ENCODE data around the gene RASA3. TPM values are rescaled to one million over a fixed set of nuclear protein-coding genes. Genes with fewer than 3 reads are reported as not detected.
A peak's percentile ranks its signal among the peaks of the same experiment; 100 is the strongest.
"Not testable (repeated sequence)": the region's sequence is repeated elsewhere in the genome, so short reads cannot be mapped to it uniquely, and the experiment has no call there.

RASA3 gene
- total RNA-seq, 1 experiment from 2014 or later = 9.1 TPM

- intact Hi-C loops (cut with micrococcal nuclease) = no loop called here
- H3K36me3 Mint-ChIP-seq (ENCODE audit: insufficient read depth, unreplicated experiment) = no peaks in the 10 kb centered on the region
- ChIA-PET POLR2A (no interaction called here), CTCF (no interaction called here)
- no peaks in the 10 kb centered on the region for H3K27me3 Mint-ChIP-seq (ENCODE audit: insufficient read depth, unreplicated experiment)
- BruUV-seq (replicated peaks) = no TSS peak
- no peak for TF ChIP-seq CTCF (IDR thresholded peaks at IDR 0.05; ENCODE audit: unreplicated experiment)
- H3K27ac Mint-ChIP-seq (ENCODE audit: low read depth, unreplicated experiment) = peak overlapping the region; percentile 74
- H3K4me3 Mint-ChIP-seq (ENCODE audit: unreplicated experiment) = peak overlapping the region; percentile 42
- DNase-seq (ENCODE audit: unreplicated experiment) = peak; percentile 49
- no peaks in the 10 kb centered on the region for H3K9me3 Mint-ChIP-seq (ENCODE audit: unreplicated experiment)
- H3K4me1 Mint-ChIP-seq (ENCODE audit: insufficient read depth, unreplicated experiment) = peaks cover 9% of the 10 kb centered on the region
Observed at GRCh38 chr13:114119196-114119595, 13.2 kb downstream of the RASA3 start.

DNA sequence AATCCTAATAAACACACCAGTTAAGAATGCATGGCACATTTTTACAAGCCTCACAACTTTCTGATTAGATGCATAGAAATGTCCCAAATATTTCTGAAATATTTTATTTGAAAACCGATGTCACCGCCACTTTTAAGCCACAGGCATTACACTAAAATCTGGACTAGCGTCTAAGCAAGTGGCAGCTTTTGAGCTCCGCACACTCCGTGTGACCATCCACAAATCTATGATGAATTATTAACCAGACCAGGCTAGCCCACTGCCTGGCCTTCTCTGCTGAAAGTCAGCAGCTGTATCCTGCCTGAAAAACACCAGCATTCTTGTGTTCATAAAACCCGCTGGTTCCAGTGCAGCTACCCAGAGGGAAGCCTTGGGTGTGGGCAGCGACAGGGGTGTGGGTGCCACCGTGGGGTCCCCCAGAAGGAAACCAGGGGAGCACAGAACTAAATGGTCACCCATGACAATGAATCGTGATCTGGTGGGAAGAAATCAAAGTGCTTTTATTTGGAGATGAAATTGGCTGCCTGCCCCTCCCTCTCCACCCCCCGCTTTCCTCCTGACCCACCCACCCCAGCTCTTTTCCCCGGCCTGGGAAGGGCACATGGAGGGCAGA lies 13.8 kb downstream of the RASA3 start:
- no peak for TF ChIP-seq CTCF (IDR thresholded peaks at IDR 0.05; ENCODE audit: unreplicated experiment)
- no peaks in the 10 kb centered on the region for H3K9me3 Mint-ChIP-seq (ENCODE audit: unreplicated experiment)
- peak overlapping the region; percentile 42 for H3K4me3 Mint-ChIP-seq (ENCODE audit: unreplicated experiment)
- intact Hi-C loops (cut with micrococcal nuclease) = no loop called here
- no peaks in the 10 kb centered on the region for H3K27me3 Mint-ChIP-seq (ENCODE audit: insufficient read depth, unreplicated experiment)
- POLR2A ChIA-PET = interaction anchor here (1.3 kb wide), 1 partner anchor 53 kb away, joined by 4 read pairs; no protein-coding TSS in a partner anchor
- BruUV-seq (replicated peaks) = no TSS peak
- CTCF ChIA-PET = no interaction called here
- no peak for DNase-seq (ENCODE audit: unreplicated experiment)
- peak overlapping the region; percentile 74 for H3K27ac Mint-ChIP-seq (ENCODE audit: low read depth, unreplicated experiment)
- H3K4me1 Mint-ChIP-seq (ENCODE audit: insufficient read depth, unreplicated experiment) = peaks cover 9% of the 10 kb centered on the region
- H3K36me3 Mint-ChIP-seq (ENCODE audit: insufficient read depth, unreplicated experiment) = no peaks in the 10 kb centered on the region

GRCh38 chr13:114118086-114118485 lies 14.3 kb downstream of the RASA3 start:
- CTCF ChIA-PET = no interaction called here
- H3K4me3 Mint-ChIP-seq (ENCODE audit: unreplicated experiment) = no peak overlapping the region
- POLR2A ChIA-PET = interaction anchor here (1.3 kb wide), 1 partner anchor 53 kb away, joined by 4 read pairs; no protein-coding TSS in a partner anchor
- no peak for TF ChIP-seq CTCF (IDR thresholded peaks at IDR 0.05; ENCODE audit: unreplicated experiment)
- H3K4me1 Mint-ChIP-seq (ENCODE audit: insufficient read depth, unreplicated experiment) = peaks cover 9% of the 10 kb centered on the region
- no peak for DNase-seq (ENCODE audit: unreplicated experiment)
- BruUV-seq (replicated peaks) = no TSS peak
- intact Hi-C loops (cut with micrococcal nuclease) = no loop called here
- H3K36me3 Mint-ChIP-seq (ENCODE audit: insufficient read depth, unreplicated experiment) = no peaks in the 10 kb centered on the region
- no peak overlapping the region for H3K27ac Mint-ChIP-seq (ENCODE audit: low read depth, unreplicated experiment)
- H3K27me3 Mint-ChIP-seq (ENCODE audit: insufficient read depth, unreplicated experiment) = no peaks in the 10 kb centered on the region
- H3K9me3 Mint-ChIP-seq (ENCODE audit: unreplicated experiment) = no peaks in the 10 kb centered on the region

DNA sequence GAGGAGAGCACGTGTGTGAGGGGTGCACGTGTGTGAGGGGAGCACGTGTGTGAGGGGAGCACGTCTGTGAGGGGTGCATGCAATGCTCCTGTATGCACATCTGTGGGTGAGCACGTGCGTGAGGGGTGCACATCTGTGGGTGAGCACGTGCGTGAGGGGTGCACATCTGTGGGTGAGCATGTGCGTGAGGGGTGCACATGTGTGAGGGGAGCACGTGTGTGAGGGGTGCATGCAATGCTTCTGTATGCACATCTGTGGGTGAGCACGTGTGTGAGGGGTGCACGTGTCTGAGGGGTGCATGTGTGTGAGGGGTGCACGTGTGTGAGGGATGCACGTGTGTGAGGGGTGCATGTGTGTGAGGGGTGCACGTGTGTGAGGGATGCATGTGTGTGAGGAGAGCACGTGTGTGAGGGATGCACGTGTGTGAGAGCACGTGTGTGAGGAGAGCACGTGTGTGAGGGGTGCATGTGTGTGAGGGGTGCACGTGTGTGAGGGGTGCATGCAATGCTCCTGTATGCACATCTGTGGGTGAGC lies 15.0 kb downstream of the RASA3 start:
- BruUV-seq (replicated peaks); H3K9me3 Mint-ChIP-seq (ENCODE audit: unreplicated experiment); H3K36me3 Mint-ChIP-seq (ENCODE audit: insufficient read depth, unreplicated experiment); CTCF ChIA-PET; H3K27ac Mint-ChIP-seq (ENCODE audit: low read depth, unreplicated experiment); intact Hi-C loops (cut with micrococcal nuclease); H3K27me3 Mint-ChIP-seq (ENCODE audit: insufficient read depth, unreplicated experiment); H3K4me3 Mint-ChIP-seq (ENCODE audit: unreplicated experiment); DNase-seq (ENCODE audit: unreplicated experiment); H3K4me1 Mint-ChIP-seq (ENCODE audit: insufficient read depth, unreplicated experiment): not testable (repeated sequence)
- POLR2A ChIA-PET = interaction anchor here (1.3 kb wide), 1 partner anchor 52 kb away, joined by 4 read pairs; no protein-coding TSS in a partner anchor

Measured in MCF 10A (cell line).